ENCODE measurements around the gene SYNE1. TPM values are rescaled to one million over a fixed set of nuclear protein-coding genes. Genes with fewer than 3 reads are reported as not detected.

The SYNE1 gene
- total and polyA plus RNA-seq, 7 experiments from 2014 or later: 50.6 to 205 (median 161) TPM

- Mint-ChIP-seq H3K4me1 (peaks cover 0 to 4% (median 0%) of the 10 kb centered on the region in 7 donors), H3K27me3 (peaks cover 8 to 21% (median 14%) of the 10 kb centered on the region in 5 donors), H3K27ac (no peak overlapping the region), H3K9me3 (no peaks in the 10 kb centered on the region), H3K4me3 (no peak overlapping the region), H3K36me3 (no peaks in the 10 kb centered on the region)
- Histone ChIP-seq H3K4me3 (ENCODE audit: low read length) (no peak overlapping the region), H3K27ac (ENCODE audit: low read depth, low read length) (no peak overlapping the region), H3K27me3 (ENCODE audit: control insufficient read depth in 2 of 2, insufficient read depth in 2 of 2, low read length in 2 of 2) (no peaks in the 10 kb centered on the region), H3K9me3 (ENCODE audit: control insufficient read depth in 2 of 3, low read length in 3 of 3) (no peaks in the 10 kb centered on the region), H3K36me3 (ENCODE audit: control insufficient read depth in 2 of 3, insufficient read depth in 3 of 3, low read length in 3 of 3) (no peaks in the 10 kb centered on the region), H3K4me1 (ENCODE audit: control insufficient read depth in 2 of 2, insufficient read depth in 2 of 2, low read length in 2 of 2) (no peaks in the 10 kb centered on the region)
- ATAC-seq (no peak), DNase-seq (no peak)
- intact Hi-C loops (cut with micrococcal nuclease): no loop called here
- CTCF ChIA-PET: interaction anchor here (0.5 kb wide), 1 partner anchor 1313 kb away, joined by 3 read pairs; no protein-coding TSS in a partner anchor
- POLR2A ChIA-PET: no interaction called here
Observed at GRCh38 chr6:152379423-152379822, 257.7 kb downstream of the SYNE1 start.

- Histone ChIP-seq H3K9me3 (ENCODE audit: control insufficient read depth in 2 of 3, low read length in 3 of 3) (no peaks in the 10 kb centered on the region), H3K27ac (ENCODE audit: low read depth, low read length) (no peak overlapping the region), H3K27me3 (ENCODE audit: control insufficient read depth in 2 of 2, insufficient read depth in 2 of 2, low read length in 2 of 2) (no peaks in the 10 kb centered on the region), H3K36me3 (ENCODE audit: control insufficient read depth in 2 of 3, insufficient read depth in 3 of 3, low read length in 3 of 3) (no peaks in the 10 kb centered on the region), H3K4me1 (ENCODE audit: control insufficient read depth in 2 of 2, insufficient read depth in 2 of 2, low read length in 2 of 2) (no peaks in the 10 kb centered on the region), H3K4me3 (ENCODE audit: low read length) (no peak overlapping the region)
- POLR2A ChIA-PET: no interaction called here
- Mint-ChIP-seq H3K4me3 (no peak overlapping the region), H3K4me1 (peaks cover 0 to 4% (median 0%) of the 10 kb centered on the region in 7 donors), H3K36me3 (no peaks in the 10 kb centered on the region), H3K27me3 (peaks cover 2 to 9% (median 4%) of the 10 kb centered on the region in 5 donors), H3K9me3 (no peaks in the 10 kb centered on the region), H3K27ac (no peak overlapping the region)
- CTCF ChIA-PET: interaction anchor here (0.6 kb wide), 1 partner anchor 65 kb away, joined by 4 read pairs; no protein-coding TSS in a partner anchor
- DNase-seq (no peak), ATAC-seq (no peak)
- intact Hi-C loops (cut with micrococcal nuclease): no loop called here
Observed at GRCh38 chr6:152378169-152378568, 259.0 kb downstream of the SYNE1 start.

GRCh38 chr6:152375197-152375596, 262.0 kb downstream of the SYNE1 start:
- Histone ChIP-seq H3K9me3 (ENCODE audit: control insufficient read depth in 2 of 3, low read length in 3 of 3) (no peaks in the 10 kb centered on the region), H3K4me3 (ENCODE audit: low read length) (no peak overlapping the region), H3K27ac (ENCODE audit: low read depth, low read length) (no peak overlapping the region), H3K27me3 (ENCODE audit: control insufficient read depth in 2 of 2, insufficient read depth in 2 of 2, low read length in 2 of 2) (no peaks in the 10 kb centered on the region), H3K36me3 (ENCODE audit: control insufficient read depth in 2 of 3, insufficient read depth in 3 of 3, low read length in 3 of 3) (no peaks in the 10 kb centered on the region), H3K4me1 (ENCODE audit: control insufficient read depth in 2 of 2, insufficient read depth in 2 of 2, low read length in 2 of 2) (no peaks in the 10 kb centered on the region)
- ChIA-PET POLR2A (no interaction called here), CTCF (no interaction called here)
- DNase-seq (no peak), ATAC-seq (no peak)
- H3K4me1 Mint-ChIP-seq: peaks cover 0 to 6% (median 0%) of the 10 kb centered on the region in 7 donors
- H3K36me3 Mint-ChIP-seq: no peaks in the 10 kb centered on the region
- H3K4me3 Mint-ChIP-seq: no peak overlapping the region
- no peak overlapping the region for H3K27ac Mint-ChIP-seq
- intact Hi-C loops (cut with micrococcal nuclease): no loop called here
- peaks cover 4 to 10% (median 7%) of the 10 kb centered on the region in 5 donors for H3K27me3 Mint-ChIP-seq
- H3K9me3 Mint-ChIP-seq: no peaks in the 10 kb centered on the region

- Mint-ChIP-seq H3K4me3 (no peak overlapping the region), H3K27ac (no peak overlapping the region)
Observed at GRCh38 chr6:152372945-152373344, 264.2 kb downstream of the SYNE1 start.

GRCh38 chr6:152371775-152372174, 265.4 kb downstream of the SYNE1 start:
- Histone ChIP-seq H3K27me3 (ENCODE audit: control insufficient read depth in 2 of 2, insufficient read depth in 2 of 2, low read length in 2 of 2) (no peaks in the 10 kb centered on the region), H3K36me3 (ENCODE audit: control insufficient read depth in 2 of 3, insufficient read depth in 3 of 3, low read length in 3 of 3) (no peaks in the 10 kb centered on the region), H3K27ac (ENCODE audit: low read depth, low read length) (no peak overlapping the region), H3K9me3 (ENCODE audit: control insufficient read depth in 2 of 3, low read length in 3 of 3) (no peaks in the 10 kb centered on the region), H3K4me1 (ENCODE audit: control insufficient read depth in 2 of 2, insufficient read depth in 2 of 2, low read length in 2 of 2) (no peaks in the 10 kb centered on the region), H3K4me3 (ENCODE audit: low read length) (no peak overlapping the region)
- Mint-ChIP-seq H3K9me3 (peaks cover 0 to 2% (median 0%) of the 10 kb centered on the region in 11 donors), H3K27ac (peak overlapping the region in 1 of 9 donors; percentile 30), H3K36me3 (no peaks in the 10 kb centered on the region), H3K27me3 (peaks cover 7 to 19% (median 15%) of the 10 kb centered on the region in 5 donors), H3K4me1 (peaks cover 0 to 2% (median 0%) of the 10 kb centered on the region in 7 donors), H3K4me3 (no peak overlapping the region)
- DNase-seq: no peak
- ChIA-PET POLR2A (no interaction called here), CTCF (no interaction called here)
- no peak for ATAC-seq
- intact Hi-C loops (cut with micrococcal nuclease): no loop called here

More at GRCh38 chr6:152372945-152373344, 264.2 kb downstream of the SYNE1 start:
- no peak for ATAC-seq
- intact Hi-C loops (cut with micrococcal nuclease): no loop called here
- POLR2A ChIA-PET: interaction anchor here (0.7 kb wide), 1 partner anchor 865 kb away, joined by 3 read pairs; no protein-coding TSS in a partner anchor
- CTCF ChIA-PET: no interaction called here
- Histone ChIP-seq H3K36me3 (ENCODE audit: control insufficient read depth in 2 of 3, insufficient read depth in 3 of 3, low read length in 3 of 3) (no peaks in the 10 kb centered on the region), H3K4me3 (ENCODE audit: low read length) (no peak overlapping the region), H3K27ac (ENCODE audit: low read depth, low read length) (no peak overlapping the region), H3K27me3 (ENCODE audit: control insufficient read depth in 2 of 2, insufficient read depth in 2 of 2, low read length in 2 of 2) (no peaks in the 10 kb centered on the region), H3K4me1 (ENCODE audit: control insufficient read depth in 2 of 2, insufficient read depth in 2 of 2, low read length in 2 of 2) (no peaks in the 10 kb centered on the region), H3K9me3 (ENCODE audit: control insufficient read depth in 2 of 3, low read length in 3 of 3) (no peaks in the 10 kb centered on the region)
- peaks cover 0 to 2% (median 0%) of the 10 kb centered on the region in 11 donors for H3K9me3 Mint-ChIP-seq
- H3K36me3 Mint-ChIP-seq: no peaks in the 10 kb centered on the region
- peaks cover 4 to 19% (median 14%) of the 10 kb centered on the region in 5 donors for H3K27me3 Mint-ChIP-seq
- no peak for DNase-seq
- peaks cover 0 to 2% (median 0%) of the 10 kb centered on the region in 7 donors for H3K4me1 Mint-ChIP-seq

GRCh38 chr6:152368751-152369624, 268.2 kb downstream of the SYNE1 start:
- intact Hi-C loops (cut with micrococcal nuclease): no loop called here
- no peaks in the 10 kb centered on the region for H3K27me3 ChIP-seq (ENCODE audit: control insufficient read depth in 2 of 2, insufficient read depth in 2 of 2, low read length in 2 of 2)
- Mint-ChIP-seq H3K27me3 (peaks cover 7 to 22% (median 17%) of the 10 kb centered on the region in 5 donors), H3K4me3 (no peak overlapping the region), H3K9me3 (peaks cover 0 to 2% (median 0%) of the 10 kb centered on the region in 11 donors), H3K27ac (no peak overlapping the region), H3K4me1 (peaks cover 0 to 4% (median 0%) of the 10 kb centered on the region in 7 donors), H3K36me3 (no peaks in the 10 kb centered on the region)
- DNase-seq (no peak), ATAC-seq (no peak)
- H3K9me3 ChIP-seq (ENCODE audit: control insufficient read depth in 2 of 3, low read length in 3 of 3): no peaks in the 10 kb centered on the region
- H3K27ac ChIP-seq (ENCODE audit: low read depth, low read length): no peak overlapping the region
- no peak overlapping the region for H3K4me3 ChIP-seq (ENCODE audit: low read length)
- no peaks in the 10 kb centered on the region for H3K36me3 ChIP-seq (ENCODE audit: control insufficient read depth in 2 of 3, insufficient read depth in 3 of 3, low read length in 3 of 3)
- ChIA-PET CTCF (no interaction called here), POLR2A (no interaction called here)
- no peaks in the 10 kb centered on the region for H3K4me1 ChIP-seq (ENCODE audit: control insufficient read depth in 2 of 2, insufficient read depth in 2 of 2, low read length in 2 of 2)
